HCT116 (cell line): ENCODE data around the gene ERBB4. TPM values are rescaled to one million over a fixed set of nuclear protein-coding genes. Genes with fewer than 3 reads are reported as not detected.

Experiments
- ATAC-seq: fragments of 200-7000 bp; cut with Tn5 transposase; 2 replicates; pipeline ENCODE4 v1.9.1; 2020; ENCODE audit warnings: mild to moderate bottlenecking, moderate library complexity
- BruUV-seq: library from RNA; stranded (reverse); fragments of 400-500 nt; replicated peaks from 2 replicates; lab custom pipeline; 2021; lab: Mats Ljungman, UMichigan
- CTCF ChIA-PET: fragments of 300-600 bp; sonication (Branson Sonifier 250); formaldehyde crosslinking; loops from one replicate; lab custom pipeline; 2021; ENCODE audit warnings: antibody characterized with exemption; lab: Charles Lee
- POLR2A ChIA-PET: fragments of 300-600, 350-600 bp; sonication (Branson Sonifier 250); formaldehyde crosslinking; loops from one replicate; lab custom pipeline; 2021; ENCODE audit warnings: antibody characterized with exemption; lab: Charles Lee
- RAD21 ChIA-PET, 2 experiments: fragments of 300-600 bp; sonication (Branson Sonifier 250); formaldehyde crosslinking; loops; one replicate each; lab custom pipeline; 2023; ENCODE audit warnings: low total read pairs in 2 of 2; ENCODE audit not compliant: uncharacterized antibody in 2 of 2, unreplicated experiment in 2 of 2, low non-redundant PET in 1 of 2; lab: Charles Lee
- DNase-seq: peaks from one replicate; pipeline ENCODE4 v3.0.0-alpha.2; 2010; ENCODE audit warnings: low read depth, low spot score
- H2AFZ ChIP-seq: fragments of 200-600 bp; shearing (Covaris generic), sonication (generic); 2 replicates; pipeline ENCODE4 v1.6.1; 2017; ENCODE audit warnings: low read depth, mixed run types, mixed read lengths, antibody characterized with exemption, low read length; ENCODE audit not compliant: poor library complexity, severe bottlenecking
- H3K27ac ChIP-seq: 2 replicates; pipeline ENCODE4 v1.5.1; 2012; ENCODE audit warnings: low read depth, low read length
- H3K27me3 ChIP-seq: fragments of 200-600 bp; sonication (generic); 2 replicates; pipeline ENCODE4 v1.6.1; 2016; ENCODE audit warnings: mixed run types, low read length, mixed read lengths; ENCODE audit not compliant: insufficient read depth
- H3K36me3 ChIP-seq, 2 experiments: fragments of 200-500 bp in 1 of 2; fragments of 200-600 bp in 1 of 2; sonication (Bioruptor generic) in 1 of 2; sonication (generic) in 1 of 2; 2 replicates each; pipeline versions ENCODE4 v1.5.1 to v1.6.1; 2014 to 2016; ENCODE audit warnings: low read length in 2 of 2, inconsistent platforms in 1 of 2, mixed read lengths in 1 of 2, mixed run types in 1 of 2; ENCODE audit not compliant: insufficient read depth in 2 of 2, control insufficient read depth in 1 of 2
- H3K4me1 ChIP-seq, 2 experiments: fragments of 200-600 bp in 1 of 2; sonication (generic) in 1 of 2; 2 replicates each; pipeline versions ENCODE4 v1.5.1 to v1.6.1; 2012 to 2017; ENCODE audit warnings: low read length in 2 of 2, inconsistent platforms in 1 of 2, mild to moderate bottlenecking in 1 of 2, mixed read lengths in 1 of 2, mixed run types in 1 of 2, moderate library complexity in 1 of 2; ENCODE audit not compliant: insufficient read depth in 2 of 2, control insufficient read depth in 1 of 2
- H3K4me2 ChIP-seq: fragments of 200-600 bp; sonication (generic); 2 replicates; pipeline ENCODE4 v1.6.1; 2017; ENCODE audit warnings: mixed run types, low read length, mixed read lengths
- H3K4me3 ChIP-seq, 2 experiments: fragments of 200-600 bp in 1 of 2; sonication (generic) in 1 of 2; replicated peaks in 1 of 2; 2 replicates each; pipeline ENCODE4 v1.5.1; 2011 to 2016; ENCODE audit warnings: low read length in 2 of 2, control low read depth in 1 of 2, low read depth in 1 of 2, mild to moderate bottlenecking in 1 of 2, mixed read lengths in 1 of 2, mixed run types in 1 of 2
- H3K79me2 ChIP-seq: fragments of 200-600 bp; sonication (generic); 2 replicates; pipeline ENCODE4 v1.6.1; 2017; ENCODE audit warnings: mild to moderate bottlenecking, mixed run types, low read length, moderate library complexity, mixed read lengths; ENCODE audit not compliant: insufficient read depth
- H3K9ac ChIP-seq: fragments of 200-600 bp; sonication (generic); 2 replicates; pipeline ENCODE4 v1.6.1; 2016; ENCODE audit warnings: low read length, mixed read lengths
- H3K9me2 ChIP-seq: fragments of 200-600 bp; sonication (generic), shearing (Covaris generic); 2 replicates; pipeline ENCODE4 v1.6.1; 2017; ENCODE audit warnings: mixed run types, mild to moderate bottlenecking, moderate library complexity; ENCODE audit not compliant: insufficient read depth
- H3K9me3 ChIP-seq, 2 experiments: fragments of 200-500 bp in 1 of 2; fragments of 200-600 bp in 1 of 2; sonication (Bioruptor generic) in 1 of 2; sonication (generic) in 1 of 2; 2 replicates each; pipeline ENCODE4 v1.6.1; 2014 to 2017; ENCODE audit warnings: low read length in 2 of 2, mixed read lengths in 2 of 2, inconsistent platforms in 1 of 2, low read depth in 1 of 2, mild to moderate bottlenecking in 1 of 2, mixed run types in 1 of 2, moderate library complexity in 1 of 2; ENCODE audit not compliant: control insufficient read depth in 1 of 2, insufficient read depth in 1 of 2
- H4K20me1 ChIP-seq: fragments of 200-600 bp; sonication (generic), shearing (Covaris generic); 2 replicates; pipeline ENCODE4 v1.6.1; 2017; ENCODE audit warnings: mixed run types, mild to moderate bottlenecking, moderate library complexity; ENCODE audit not compliant: insufficient read depth
- CBX3 ChIP-seq: IDR thresholded peaks from 2 replicates; pipeline ENCODE4 v1.6.1; 2012; ENCODE audit warnings: low read depth
- CEBPB ChIP-seq: IDR thresholded peaks from 2 replicates; pipeline ENCODE4 v1.6.1; 2012; ENCODE audit warnings: low read depth
- EGR1 ChIP-seq: IDR thresholded peaks from 2 replicates; pipeline ENCODE4 v1.6.1; 2012; ENCODE audit warnings: low read depth
- EZH2 ChIP-seq: fragments of 200-600 bp; sonication (generic); IDR thresholded peaks from 2 replicates; pipeline ENCODE4 v1.6.1; 2017; ENCODE audit warnings: antibody characterized with exemption, mixed run types
- JUND ChIP-seq: IDR thresholded peaks from 2 replicates; pipeline ENCODE4 v1.6.1; 2012
- POLR2A ChIP-seq: IDR thresholded peaks from 2 replicates; pipeline ENCODE4 v1.7.0; 2011; ENCODE audit warnings: borderline replicate concordance; ENCODE audit not compliant: insufficient read depth, insufficient read length; ENCODE audit errors: extremely low read depth
- ZNF274 ChIP-seq: fragments of 200-500 bp; sonication (Bioruptor generic); IDR thresholded peaks from 2 replicates; pipeline ENCODE4 v1.6.1; 2014; ENCODE audit warnings: mild to moderate bottlenecking, low read depth, low read length, inconsistent platforms
- intact Hi-C: fragments of 100-400 bp; cut with micrococcal nuclease; formaldehyde crosslinking; loops from 2 replicates; pipeline ENCODE4 v1.10.0; 2022
- total RNA-seq: library from RNA; stranded (reverse); gene quantifications from one replicate; pipeline ENCODE4 v1.2.1, GENCODE V29; 2021; ENCODE audit not compliant: unreplicated experiment
- TF ChIP-seq, protein P1 (sequence below): IDR thresholded peaks from 2 replicates; pipeline ENCODE4 v1.6.1; 2012; ENCODE audit warnings: low read depth
- TF ChIP-seq, protein P2 (sequence below): IDR thresholded peaks from 2 replicates; pipeline ENCODE4 v1.6.1; 2011; ENCODE audit warnings: mild to moderate bottlenecking, low read length, moderate library complexity; ENCODE audit not compliant: insufficient replicate concordance; ENCODE audit errors: extremely low read depth

Gene ERBB4
- total RNA-seq, 1 experiment from 2014 or later = 0.10 TPM

DNA sequence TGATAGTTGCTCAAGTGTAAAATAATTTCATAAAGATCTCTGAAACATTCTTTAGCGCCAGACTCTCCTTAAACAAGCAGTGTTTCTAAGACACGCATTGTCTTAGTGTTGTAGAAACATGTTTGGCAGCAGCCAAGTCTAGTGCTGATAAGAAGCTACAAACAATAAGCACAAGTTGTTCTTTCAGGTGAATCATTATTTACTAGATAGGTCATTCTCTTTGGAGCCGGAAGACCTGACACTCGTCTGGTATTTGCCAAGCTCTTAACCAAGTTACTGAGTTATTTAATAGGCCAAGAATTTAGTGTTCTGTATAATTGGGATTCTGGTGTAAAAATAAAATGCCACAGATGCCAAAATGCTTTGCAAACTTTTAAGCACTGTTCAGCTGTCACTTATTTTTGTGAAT is 1130.1 kb downstream of the ERBB4 start:
- Histone ChIP-seq H4K20me1 (no peaks in the 10 kb centered on the region; the same call in 1 of the 2 replicates), H3K9me2 (no peaks in the 10 kb centered on the region), H3K27me3 (no peaks in the 10 kb centered on the region), H3K4me2 (no peak overlapping the region), H3K9me3 (no peaks in the 10 kb centered on the region), H3K9ac (no peak overlapping the region), H3K27ac (no peak overlapping the region), H3K4me1 (no peaks in the 10 kb centered on the region), H2AFZ (no peak overlapping the region), H3K79me2 (no peaks in the 10 kb centered on the region), H3K36me3 (no peaks in the 10 kb centered on the region), H3K4me3 (no peak overlapping the region)
- TF ChIP-seq ZNF274 (no peak), JUND (no peak), CBX3 (no peak), POLR2A (no peak), CEBPB (no peak), EGR1 (no peak), EZH2 (no peak)
- TF ChIP-seq, protein P1, sequence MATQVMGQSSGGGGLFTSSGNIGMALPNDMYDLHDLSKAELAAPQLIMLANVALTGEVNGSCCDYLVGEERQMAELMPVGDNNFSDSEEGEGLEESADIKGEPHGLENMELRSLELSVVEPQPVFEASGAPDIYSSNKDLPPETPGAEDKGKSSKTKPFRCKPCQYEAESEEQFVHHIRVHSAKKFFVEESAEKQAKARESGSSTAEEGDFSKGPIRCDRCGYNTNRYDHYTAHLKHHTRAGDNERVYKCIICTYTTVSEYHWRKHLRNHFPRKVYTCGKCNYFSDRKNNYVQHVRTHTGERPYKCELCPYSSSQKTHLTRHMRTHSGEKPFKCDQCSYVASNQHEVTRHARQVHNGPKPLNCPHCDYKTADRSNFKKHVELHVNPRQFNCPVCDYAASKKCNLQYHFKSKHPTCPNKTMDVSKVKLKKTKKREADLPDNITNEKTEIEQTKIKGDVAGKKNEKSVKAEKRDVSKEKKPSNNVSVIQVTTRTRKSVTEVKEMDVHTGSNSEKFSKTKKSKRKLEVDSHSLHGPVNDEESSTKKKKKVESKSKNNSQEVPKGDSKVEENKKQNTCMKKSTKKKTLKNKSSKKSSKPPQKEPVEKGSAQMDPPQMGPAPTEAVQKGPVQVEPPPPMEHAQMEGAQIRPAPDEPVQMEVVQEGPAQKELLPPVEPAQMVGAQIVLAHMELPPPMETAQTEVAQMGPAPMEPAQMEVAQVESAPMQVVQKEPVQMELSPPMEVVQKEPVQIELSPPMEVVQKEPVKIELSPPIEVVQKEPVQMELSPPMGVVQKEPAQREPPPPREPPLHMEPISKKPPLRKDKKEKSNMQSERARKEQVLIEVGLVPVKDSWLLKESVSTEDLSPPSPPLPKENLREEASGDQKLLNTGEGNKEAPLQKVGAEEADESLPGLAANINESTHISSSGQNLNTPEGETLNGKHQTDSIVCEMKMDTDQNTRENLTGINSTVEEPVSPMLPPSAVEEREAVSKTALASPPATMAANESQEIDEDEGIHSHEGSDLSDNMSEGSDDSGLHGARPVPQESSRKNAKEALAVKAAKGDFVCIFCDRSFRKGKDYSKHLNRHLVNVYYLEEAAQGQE = no peak
- TF ChIP-seq, protein P2, sequence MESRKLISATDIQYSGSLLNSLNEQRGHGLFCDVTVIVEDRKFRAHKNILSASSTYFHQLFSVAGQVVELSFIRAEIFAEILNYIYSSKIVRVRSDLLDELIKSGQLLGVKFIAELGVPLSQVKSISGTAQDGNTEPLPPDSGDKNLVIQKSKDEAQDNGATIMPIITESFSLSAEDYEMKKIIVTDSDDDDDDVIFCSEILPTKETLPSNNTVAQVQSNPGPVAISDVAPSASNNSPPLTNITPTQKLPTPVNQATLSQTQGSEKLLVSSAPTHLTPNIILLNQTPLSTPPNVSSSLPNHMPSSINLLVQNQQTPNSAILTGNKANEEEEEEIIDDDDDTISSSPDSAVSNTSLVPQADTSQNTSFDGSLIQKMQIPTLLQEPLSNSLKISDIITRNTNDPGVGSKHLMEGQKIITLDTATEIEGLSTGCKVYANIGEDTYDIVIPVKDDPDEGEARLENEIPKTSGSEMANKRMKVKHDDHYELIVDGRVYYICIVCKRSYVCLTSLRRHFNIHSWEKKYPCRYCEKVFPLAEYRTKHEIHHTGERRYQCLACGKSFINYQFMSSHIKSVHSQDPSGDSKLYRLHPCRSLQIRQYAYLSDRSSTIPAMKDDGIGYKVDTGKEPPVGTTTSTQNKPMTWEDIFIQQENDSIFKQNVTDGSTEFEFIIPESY = no peak
- ChIA-PET POLR2A (interaction anchor here (0.6 kb wide), 1 partner anchor 47 kb away, joined by 3 read pairs; no protein-coding TSS in a partner anchor), RAD21 (no interaction called here), CTCF (no interaction called here)
- ATAC-seq = no peak
- BruUV-seq = no TSS peak
- DNase-seq = no peak
- intact Hi-C loops = no loop called here
